Anterior cingulate cortex (tissue), 58 donors: ENCODE results near the gene GPR42.

ENCODE experiments used
- DNase-seq, 58 donors: peaks; one replicate each; lab custom pipeline; 2025; lab: John Stamatoyannopoulos, UW

Gene GPR42

GRCh38 chr19:35417713-35418534 lies 47.1 kb downstream of the GPR42 start:
- no peak for DNase-seq

- DNase-seq: no peak
Measured at GRCh38 chr19:35419046-35419445, 48.2 kb downstream of the GPR42 start.

DNA sequence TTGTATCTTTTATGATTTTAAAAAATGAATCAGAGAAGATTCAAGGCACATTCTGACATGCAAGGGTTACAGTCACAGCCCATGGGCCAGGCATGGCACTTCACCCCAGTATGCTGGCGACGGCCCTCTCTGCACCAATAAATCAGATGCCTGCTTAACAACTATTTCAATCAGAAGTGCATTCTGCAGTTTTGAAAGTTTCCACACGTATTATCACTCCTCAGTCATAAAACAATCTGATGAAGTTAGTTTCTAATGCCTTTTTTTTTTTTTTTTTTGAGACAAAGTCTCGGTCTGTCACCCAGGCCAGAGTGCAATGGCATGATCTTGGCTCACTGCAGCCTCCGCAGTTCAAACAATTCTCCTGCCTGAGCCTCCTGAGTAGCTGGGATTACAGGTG lies 48.9 kb downstream of the GPR42 start:
- no peak for DNase-seq

- DNase-seq: no peak
Measured at GRCh38 chr19:35421362-35421761, 50.5 kb downstream of the GPR42 start.
